ENCODE results near the gene STAG1.
"Not testable (repeated sequence)": the region's sequence is repeated elsewhere in the genome, so short reads cannot be mapped to it uniquely, and the experiment has no call there.

STAG1 gene

GRCh38 chr3:136485777-136486176 lies 266.4 kb downstream of the STAG1 start:
- no peak for DNase-seq

- DNase-seq: no peak
Observed at GRCh38 chr3:136476280-136476679, 275.9 kb downstream of the STAG1 start.

GRCh38 chr3:136474876-136475275 lies 277.3 kb downstream of the STAG1 start:
- DNase-seq: not testable (repeated sequence)

GRCh38 chr3:136473716-136474326 lies 278.4 kb downstream of the STAG1 start:
- no peak for DNase-seq

- no peak for DNase-seq
Observed at GRCh38 chr3:136465296-136465695, 286.9 kb downstream of the STAG1 start.

GRCh38 chr3:136464502-136464901 lies 287.7 kb downstream of the STAG1 start:
- DNase-seq: no peak

- DNase-seq: no peak
Observed at GRCh38 chr3:136463170-136463569, 289.0 kb downstream of the STAG1 start.

GRCh38 chr3:136457793-136458192 lies 294.4 kb downstream of the STAG1 start:
- no peak for DNase-seq

GRCh38 chr3:136456196-136456595 lies 296.0 kb downstream of the STAG1 start:
- no peak for DNase-seq

- no peak for DNase-seq
Observed at GRCh38 chr3:136444581-136444980, 307.6 kb downstream of the STAG1 start.

GRCh38 chr3:136437043-136437442 lies 315.1 kb downstream of the STAG1 start:
- no peak for DNase-seq

GRCh38 chr3:136434429-136434828 lies 317.7 kb downstream of the STAG1 start:
- no peak for DNase-seq

GRCh38 chr3:136432685-136433084 lies 319.5 kb downstream of the STAG1 start:
- DNase-seq: no peak

- DNase-seq: no peak
Observed at GRCh38 chr3:136428167-136428566, 324.0 kb downstream of the STAG1 start.

- DNase-seq: no peak
Observed at GRCh38 chr3:136427236-136427635, 324.9 kb downstream of the STAG1 start.

- no peak for DNase-seq
Observed at GRCh38 chr3:136414476-136414875, 337.7 kb downstream of the STAG1 start.

GRCh38 chr3:136412307-136412706 lies 339.9 kb downstream of the STAG1 start:
- DNase-seq: no peak

- DNase-seq: no peak
Observed at GRCh38 chr3:136409549-136409948, 342.6 kb downstream of the STAG1 start.

- DNase-seq: no peak
Observed at GRCh38 chr3:136404056-136404455, 348.1 kb downstream of the STAG1 start.

- DNase-seq: no peak
Observed at GRCh38 chr3:136396916-136397315, 355.3 kb downstream of the STAG1 start.

- DNase-seq: no peak
Observed at GRCh38 chr3:136390574-136390973, 361.6 kb downstream of the STAG1 start.

GRCh38 chr3:136387031-136387430 lies 365.1 kb downstream of the STAG1 start:
- no peak for DNase-seq

GRCh38 chr3:136385457-136385856 lies 366.7 kb downstream of the STAG1 start:
- no peak for DNase-seq

- no peak for DNase-seq
Observed at GRCh38 chr3:136381051-136381450, 371.1 kb downstream of the STAG1 start.

GRCh38 chr3:136380530-136380929 lies 371.6 kb downstream of the STAG1 start:
- no peak for DNase-seq

- no peak for DNase-seq
Observed at GRCh38 chr3:136378011-136378410, 374.2 kb downstream of the STAG1 start.

Data from NCI-H1694 (cell line).